K562 (cell line): ENCODE measurements around the gene NRARP. TPM values are rescaled to one million over a fixed set of nuclear protein-coding genes. Genes with fewer than 3 reads are reported as not detected.
A peak's percentile ranks its signal among the peaks of the same experiment; 100 is the strongest.

Experiments used
- EGR1 ChIP-seq: fragments of 450-650 bp; conservative IDR thresholded peaks from 2 replicates; pipeline ENCODE4 v1.6.1; 2017; ENCODE audit warnings: mild to moderate bottlenecking
- GABPB2 ChIP-seq: fragments of 250-450 bp; sonication (Bioruptor Pico); conservative IDR thresholded peaks from 2 replicates; pipeline ENCODE4 v1.5.1; 2021; ENCODE audit warnings: mild to moderate bottlenecking
- HDAC3 ChIP-seq: fragments of 450-650 bp; IDR thresholded peaks from 2 replicates; pipeline ENCODE4 v1.6.1; 2018; ENCODE audit warnings: borderline replicate concordance, mild to moderate bottlenecking, moderate library complexity; ENCODE audit not compliant: partially characterized antibody
- HNRNPH1 ChIP-seq: fragments of 200-400 bp; formaldehyde crosslinking; optimal IDR thresholded peaks from 2 replicates; pipeline ENCODE3; 2017; ENCODE audit warnings: low read depth, mild to moderate bottlenecking, low read length, moderate library complexity
- HNRNPLL ChIP-seq: fragments of 200-400 bp; formaldehyde crosslinking; IDR thresholded peaks from 2 replicates; pipeline ENCODE4 v1.6.1; 2017; ENCODE audit warnings: low read length, low read depth, mild to moderate bottlenecking; ENCODE audit not compliant: poor library complexity, severe bottlenecking
- KHSRP ChIP-seq: fragments of 450-650 bp; IDR thresholded peaks from 2 replicates; pipeline ENCODE4 v1.6.1; 2017
- MCM5 ChIP-seq: fragments of 450-650 bp; IDR thresholded peaks from 2 replicates; pipeline ENCODE4 v1.6.1; 2016; ENCODE audit warnings: low read depth
- NBN ChIP-seq: fragments of 450-650 bp; IDR thresholded peaks from 2 replicates; pipeline ENCODE4 v1.6.1; 2016; ENCODE audit warnings: low read depth, mild to moderate bottlenecking
- NCOA6 ChIP-seq: fragments of 450-650 bp; IDR thresholded peaks from 2 replicates; pipeline ENCODE4 v1.6.1; 2017; ENCODE audit warnings: mild to moderate bottlenecking
- NFE2 ChIP-seq: IDR thresholded peaks from 2 replicates; pipeline ENCODE4 v1.6.1; 2014; ENCODE audit warnings: antibody characterized with exemption, low read depth
- NR2C2 ChIP-seq, 2 experiments: fragments of 200-800 bp in 1 of 2; sonication (Bioruptor generic) in 1 of 2; sonication (generic) in 1 of 2; formaldehyde crosslinking in 1 of 2; IDR thresholded peaks; 2 replicates each; pipeline versions ENCODE4 v1.6.1 to v1.8.0; 2016 to 2022; ENCODE audit warnings: mild to moderate bottlenecking in 1 of 2, missing compliant biosample characterization in 1 of 2, missing genetic modification characterization in 1 of 2, missing genetic modification reagents in 1 of 2
- SMARCE1 ChIP-seq: fragments of 450-650 bp; IDR thresholded peaks from 2 replicates; pipeline ENCODE4 v1.7.1; 2016; ENCODE audit warnings: mild to moderate bottlenecking
- TAF1 ChIP-seq: IDR thresholded peaks from 2 replicates; pipeline ENCODE4 v1.6.1; 2011; ENCODE audit warnings: mild to moderate bottlenecking, low read length, moderate library complexity; ENCODE audit not compliant: insufficient read depth, control insufficient read depth, severe bottlenecking; ENCODE audit errors: extremely low read depth
- TCF7 ChIP-seq: sonication (generic); IDR thresholded peaks from 2 replicates; pipeline ENCODE4 v1.6.1; 2016; ENCODE audit warnings: antibody characterized with exemption, borderline replicate concordance
- TRIM24 ChIP-seq, 2 experiments: fragments of 450-650 bp; IDR thresholded peaks; 2 replicates each; pipeline ENCODE4 v1.6.1; 2016
- XRCC3 ChIP-seq: fragments of 450-650 bp; IDR thresholded peaks from 2 replicates; pipeline ENCODE4 v1.6.1; 2017; ENCODE audit warnings: mild to moderate bottlenecking, moderate library complexity
- ZFPM2 ChIP-seq: fragments of 250-450 bp; sonication (Bioruptor Pico); IDR thresholded peaks from 2 replicates; pipeline ENCODE4 v1.5.1; 2022; ENCODE audit warnings: mild to moderate bottlenecking
- ZNF197 ChIP-seq: fragments of 200-800 bp; sonication (Bioruptor generic); IDR thresholded peaks from 2 replicates; pipeline ENCODE4 v1.6.1; 2016; ENCODE audit warnings: low read depth, missing genetic modification characterization, missing compliant biosample characterization
- polyA plus RNA-seq, 8 experiments: library from polyadenylated mRNA; depleted of rRNA in 4 of 8; stranded (reverse) in 5 of 8; unstranded in 3 of 8; fragments of >200 nt; fragmentation: Nextera tagmentation in 2 of 8; fragmentation: Illumina TruSeq in 1 of 8; extraction: Ambion mirVana in 2 of 8; extraction: Trizol in 1 of 8; gene quantifications; 2 replicates each; pipeline versions ENCODE4 v1.2.1 to v1.2.3, GENCODE V29; 2011 to 2014; ENCODE audit warnings: inconsistent platforms in 1 of 8, missing spikeins in 1 of 8
- total RNA-seq, 7 experiments: library from RNA; depleted of rRNA in 6 of 7; stranded (reverse); fragments of >200 nt in 6 of 7; fragmentation: Illumina TruSeq in 2 of 7; extraction: Trizol in 2 of 7; gene quantifications; 2 replicates each; pipeline versions ENCODE4 v1.2.1 to v1.2.3, GENCODE V29; 2011 to 2021; ENCODE audit warnings: low replicate concordance in 1 of 7
- TF ChIP-seq, protein P1 (sequence below), 2 experiments: IDR thresholded peaks; 2 replicates each; pipeline ENCODE4 v1.6.1; 2012; ENCODE audit warnings: improper control_type of control experiment in 2 of 2, low read depth in 2 of 2, low read length in 2 of 2, borderline replicate concordance in 1 of 2
- TF ChIP-seq, protein P2 (sequence below): fragments of 450-650 bp; IDR thresholded peaks from 2 replicates; pipeline ENCODE4 v1.6.1; 2014; ENCODE audit warnings: low read depth, mild to moderate bottlenecking, moderate library complexity, borderline replicate concordance
- TF ChIP-seq, protein P3 (sequence below): sonication (generic); formaldehyde crosslinking; IDR thresholded peaks from 2 replicates; pipeline ENCODE4 v1.8.0; 2022; ENCODE audit warnings: missing genetic modification reagents, mild to moderate bottlenecking, moderate library complexity, borderline replicate concordance
- TF ChIP-seq, protein P4 (sequence below): fragments of 250-450 bp; sonication (Bioruptor Pico); IDR thresholded peaks from 2 replicates; pipeline ENCODE4 v1.5.0; 2021; ENCODE audit warnings: mild to moderate bottlenecking, borderline replicate concordance

Gene NRARP
- total and polyA plus RNA-seq, 9 of the 15 experiments (the other 6 are each of a cell fraction or from before 2014, with no cell fraction given): 2.0 to 24.5 (median 7.2) TPM; not detected in 2

DNA sequence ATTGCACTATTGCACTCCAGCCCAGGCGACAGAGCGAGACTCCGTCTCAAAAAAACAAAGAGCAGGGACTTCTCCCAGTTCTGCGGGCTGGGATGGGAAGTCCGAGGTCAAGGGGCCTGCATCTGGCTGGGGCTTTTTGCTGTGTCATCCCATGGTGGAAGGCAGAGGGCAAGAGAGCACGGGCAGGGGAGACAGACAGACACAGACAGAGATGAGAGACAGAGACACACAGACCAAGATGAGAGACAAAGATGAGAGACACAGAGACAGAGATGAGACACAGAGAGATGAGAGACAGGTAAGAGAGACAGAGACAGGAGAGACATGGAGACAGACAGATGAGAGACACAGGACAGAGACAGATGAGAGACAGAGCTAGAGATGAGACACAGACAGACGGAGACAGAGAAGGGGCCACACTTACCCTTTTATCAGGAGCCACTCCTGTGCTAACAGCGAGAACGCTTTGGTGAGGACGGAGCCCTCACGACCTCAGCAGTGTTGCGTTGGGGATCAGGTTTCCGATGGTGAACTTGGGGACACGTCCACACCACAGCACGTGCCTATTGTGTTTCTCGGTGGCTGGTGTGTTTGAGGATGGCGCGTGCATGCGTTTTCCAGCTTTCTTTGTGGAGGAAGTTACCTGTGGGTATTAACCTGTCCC is 33.4 kb downstream of the NRARP start (continued):
- TF ChIP-seq HNRNPH1 (no peak), GABPB2 (CRISPR knock-in tag) (no peak), NFE2 (peak; percentile 97), TRIM24 (IDR thresholded peaks at IDR 0.05) (peak; percentile 32 to 70; a peak in 3 of 4 replicates), TAF1 (no peak), EGR1 (no peak), SMARCE1 (peak; percentile 80), NBN (peak; percentile 88), ZNF197 (no peak), TCF7 (no peak), KHSRP (no peak), HNRNPLL (no peak), HDAC3 (peak; percentile 47), NCOA6 (peak; percentile 14; the same call in 1 of the 2 replicates), XRCC3 (no peak), NR2C2 (CRISPR knock-in tag; IDR thresholded peaks at IDR 0.05) (peak; percentile 70; the same call in 1 of the 2 replicates), NR2C2 (tag; IDR thresholded peaks at IDR 0.05) (peak; percentile 70), ZFPM2 (CRISPR knock-in tag) (no peak), MCM5 (no peak)
- TF ChIP-seq, protein P1, sequence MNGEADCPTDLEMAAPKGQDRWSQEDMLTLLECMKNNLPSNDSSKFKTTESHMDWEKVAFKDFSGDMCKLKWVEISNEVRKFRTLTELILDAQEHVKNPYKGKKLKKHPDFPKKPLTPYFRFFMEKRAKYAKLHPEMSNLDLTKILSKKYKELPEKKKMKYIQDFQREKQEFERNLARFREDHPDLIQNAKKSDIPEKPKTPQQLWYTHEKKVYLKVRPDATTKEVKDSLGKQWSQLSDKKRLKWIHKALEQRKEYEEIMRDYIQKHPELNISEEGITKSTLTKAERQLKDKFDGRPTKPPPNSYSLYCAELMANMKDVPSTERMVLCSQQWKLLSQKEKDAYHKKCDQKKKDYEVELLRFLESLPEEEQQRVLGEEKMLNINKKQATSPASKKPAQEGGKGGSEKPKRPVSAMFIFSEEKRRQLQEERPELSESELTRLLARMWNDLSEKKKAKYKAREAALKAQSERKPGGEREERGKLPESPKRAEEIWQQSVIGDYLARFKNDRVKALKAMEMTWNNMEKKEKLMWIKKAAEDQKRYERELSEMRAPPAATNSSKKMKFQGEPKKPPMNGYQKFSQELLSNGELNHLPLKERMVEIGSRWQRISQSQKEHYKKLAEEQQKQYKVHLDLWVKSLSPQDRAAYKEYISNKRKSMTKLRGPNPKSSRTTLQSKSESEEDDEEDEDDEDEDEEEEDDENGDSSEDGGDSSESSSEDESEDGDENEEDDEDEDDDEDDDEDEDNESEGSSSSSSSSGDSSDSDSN (IDR thresholded peaks at IDR 0.05; ENCODE audit: borderline replicate concordance in 1 of 2, low read depth in 2 of 2, low read length in 2 of 2): no peak
- TF ChIP-seq, protein P2, sequence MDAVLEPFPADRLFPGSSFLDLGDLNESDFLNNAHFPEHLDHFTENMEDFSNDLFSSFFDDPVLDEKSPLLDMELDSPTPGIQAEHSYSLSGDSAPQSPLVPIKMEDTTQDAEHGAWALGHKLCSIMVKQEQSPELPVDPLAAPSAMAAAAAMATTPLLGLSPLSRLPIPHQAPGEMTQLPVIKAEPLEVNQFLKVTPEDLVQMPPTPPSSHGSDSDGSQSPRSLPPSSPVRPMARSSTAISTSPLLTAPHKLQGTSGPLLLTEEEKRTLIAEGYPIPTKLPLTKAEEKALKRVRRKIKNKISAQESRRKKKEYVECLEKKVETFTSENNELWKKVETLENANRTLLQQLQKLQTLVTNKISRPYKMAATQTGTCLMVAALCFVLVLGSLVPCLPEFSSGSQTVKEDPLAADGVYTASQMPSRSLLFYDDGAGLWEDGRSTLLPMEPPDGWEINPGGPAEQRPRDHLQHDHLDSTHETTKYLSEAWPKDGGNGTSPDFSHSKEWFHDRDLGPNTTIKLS: no peak
- TF ChIP-seq, protein P3, sequence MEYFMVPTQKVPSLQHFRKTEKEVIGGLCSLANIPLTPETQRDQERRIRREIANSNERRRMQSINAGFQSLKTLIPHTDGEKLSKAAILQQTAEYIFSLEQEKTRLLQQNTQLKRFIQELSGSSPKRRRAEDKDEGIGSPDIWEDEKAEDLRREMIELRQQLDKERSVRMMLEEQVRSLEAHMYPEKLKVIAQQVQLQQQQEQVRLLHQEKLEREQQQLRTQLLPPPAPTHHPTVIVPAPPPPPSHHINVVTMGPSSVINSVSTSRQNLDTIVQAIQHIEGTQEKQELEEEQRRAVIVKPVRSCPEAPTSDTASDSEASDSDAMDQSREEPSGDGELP: peak; percentile 36; the same call in 1 of the 2 replicates
- TF ChIP-seq, protein P4, sequence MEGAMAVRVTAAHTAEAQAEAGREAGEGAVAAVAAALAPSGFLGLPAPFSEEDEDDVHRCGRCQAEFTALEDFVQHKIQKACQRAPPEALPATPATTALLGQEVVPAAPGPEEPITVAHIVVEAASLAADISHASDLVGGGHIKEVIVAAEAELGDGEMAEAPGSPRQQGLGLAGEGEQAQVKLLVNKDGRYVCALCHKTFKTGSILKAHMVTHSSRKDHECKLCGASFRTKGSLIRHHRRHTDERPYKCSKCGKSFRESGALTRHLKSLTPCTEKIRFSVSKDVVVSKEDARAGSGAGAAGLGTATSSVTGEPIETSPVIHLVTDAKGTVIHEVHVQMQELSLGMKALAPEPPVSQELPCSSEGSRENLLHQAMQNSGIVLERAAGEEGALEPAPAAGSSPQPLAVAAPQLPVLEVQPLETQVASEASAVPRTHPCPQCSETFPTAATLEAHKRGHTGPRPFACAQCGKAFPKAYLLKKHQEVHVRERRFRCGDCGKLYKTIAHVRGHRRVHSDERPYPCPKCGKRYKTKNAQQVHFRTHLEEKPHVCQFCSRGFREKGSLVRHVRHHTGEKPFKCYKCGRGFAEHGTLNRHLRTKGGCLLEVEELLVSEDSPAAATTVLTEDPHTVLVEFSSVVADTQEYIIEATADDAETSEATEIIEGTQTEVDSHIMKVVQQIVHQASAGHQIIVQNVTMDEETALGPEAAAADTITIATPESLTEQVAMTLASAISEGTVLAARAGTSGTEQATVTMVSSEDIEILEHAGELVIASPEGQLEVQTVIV: no peak
